Astrocyte of the spinal cord (primary cell): Measurements from ENCODE around the gene CHRND.

ENCODE experiments used
- DNase-seq: peaks from one replicate; pipeline ENCODE4 v3.0.0; 2011; ENCODE audit warnings: low read depth, low spot score
- H3K4me3 ChIP-seq: 2 replicates; pipeline ENCODE4 v1.5.1; 2011; ENCODE audit warnings: low read depth, mild to moderate bottlenecking, low read length, moderate library complexity
- in situ Hi-C: cut with HindIII; loops from 2 replicates; pipeline ENCODE4 v1.10.0; 2017; ENCODE audit warnings: low sequenced_read_pairs
- TF ChIP-seq, protein P1 (sequence below): IDR thresholded peaks from 2 replicates; pipeline ENCODE4 v1.5.1; 2012; ENCODE audit warnings: low read depth, mild to moderate bottlenecking, low read length, inconsistent platforms

Gene CHRND

DNA sequence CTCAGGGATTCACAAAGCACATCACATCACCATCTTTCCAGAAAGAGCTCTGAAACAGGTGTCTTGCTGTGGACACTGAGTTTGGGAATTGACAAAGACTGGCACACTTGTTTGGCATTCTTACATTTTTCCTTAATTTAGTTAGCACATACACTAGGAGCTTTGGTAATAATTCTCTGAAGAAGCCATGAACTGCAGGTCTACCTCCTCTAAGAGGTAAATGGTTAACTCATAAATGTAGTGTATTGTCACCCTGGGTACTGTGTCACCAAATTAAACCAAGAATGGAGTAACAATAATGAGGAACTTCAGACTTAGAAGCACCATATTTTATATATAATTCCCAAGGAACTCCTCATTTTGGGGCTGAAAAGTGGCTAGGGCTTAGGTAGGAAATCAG is 47.1 kb downstream of the CHRND start:
- no peak overlapping the region for H3K4me3 ChIP-seq
- in situ Hi-C loops, result no loop called here
- DNase-seq, result no peak
- TF ChIP-seq, protein P1, sequence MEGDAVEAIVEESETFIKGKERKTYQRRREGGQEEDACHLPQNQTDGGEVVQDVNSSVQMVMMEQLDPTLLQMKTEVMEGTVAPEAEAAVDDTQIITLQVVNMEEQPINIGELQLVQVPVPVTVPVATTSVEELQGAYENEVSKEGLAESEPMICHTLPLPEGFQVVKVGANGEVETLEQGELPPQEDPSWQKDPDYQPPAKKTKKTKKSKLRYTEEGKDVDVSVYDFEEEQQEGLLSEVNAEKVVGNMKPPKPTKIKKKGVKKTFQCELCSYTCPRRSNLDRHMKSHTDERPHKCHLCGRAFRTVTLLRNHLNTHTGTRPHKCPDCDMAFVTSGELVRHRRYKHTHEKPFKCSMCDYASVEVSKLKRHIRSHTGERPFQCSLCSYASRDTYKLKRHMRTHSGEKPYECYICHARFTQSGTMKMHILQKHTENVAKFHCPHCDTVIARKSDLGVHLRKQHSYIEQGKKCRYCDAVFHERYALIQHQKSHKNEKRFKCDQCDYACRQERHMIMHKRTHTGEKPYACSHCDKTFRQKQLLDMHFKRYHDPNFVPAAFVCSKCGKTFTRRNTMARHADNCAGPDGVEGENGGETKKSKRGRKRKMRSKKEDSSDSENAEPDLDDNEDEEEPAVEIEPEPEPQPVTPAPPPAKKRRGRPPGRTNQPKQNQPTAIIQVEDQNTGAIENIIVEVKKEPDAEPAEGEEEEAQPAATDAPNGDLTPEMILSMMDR, result no peak

DNA sequence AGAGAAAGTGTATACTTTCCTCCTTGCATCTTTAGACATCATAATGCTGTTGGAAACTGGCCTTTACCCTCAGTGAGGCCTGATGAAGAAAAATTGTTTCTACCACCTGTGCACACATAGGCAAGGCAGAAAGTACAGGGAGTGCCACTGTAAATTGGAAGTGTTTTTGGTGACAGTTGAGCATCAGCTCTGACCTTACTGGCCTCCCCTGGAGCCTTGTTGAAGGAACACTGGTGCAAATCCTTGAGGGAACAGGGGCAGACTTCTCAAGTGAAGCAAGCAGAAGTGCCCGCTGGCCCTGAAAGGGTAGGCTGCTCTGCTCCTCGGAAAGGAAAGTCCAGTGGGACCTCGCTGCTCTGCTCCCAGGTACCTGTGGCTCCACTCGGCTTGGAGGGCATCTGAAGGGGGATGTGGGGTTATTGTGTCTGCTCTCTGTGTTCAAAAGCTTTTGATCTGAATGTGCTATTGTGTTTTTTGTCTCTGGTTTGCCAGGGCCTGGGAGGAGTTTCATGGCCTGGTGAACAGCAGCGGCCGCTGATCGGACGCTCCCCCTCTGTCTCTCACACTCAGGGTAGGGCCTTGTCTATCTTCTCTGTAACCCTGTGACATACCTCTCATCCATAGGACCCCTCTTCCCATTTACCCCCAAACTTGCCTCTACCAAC is 47.9 kb downstream of the CHRND start:
- no peak for DNase-seq
- TF ChIP-seq, protein P1, result no peak
- in situ Hi-C loops, result no loop called here
- no peak overlapping the region for H3K4me3 ChIP-seq

DNA sequence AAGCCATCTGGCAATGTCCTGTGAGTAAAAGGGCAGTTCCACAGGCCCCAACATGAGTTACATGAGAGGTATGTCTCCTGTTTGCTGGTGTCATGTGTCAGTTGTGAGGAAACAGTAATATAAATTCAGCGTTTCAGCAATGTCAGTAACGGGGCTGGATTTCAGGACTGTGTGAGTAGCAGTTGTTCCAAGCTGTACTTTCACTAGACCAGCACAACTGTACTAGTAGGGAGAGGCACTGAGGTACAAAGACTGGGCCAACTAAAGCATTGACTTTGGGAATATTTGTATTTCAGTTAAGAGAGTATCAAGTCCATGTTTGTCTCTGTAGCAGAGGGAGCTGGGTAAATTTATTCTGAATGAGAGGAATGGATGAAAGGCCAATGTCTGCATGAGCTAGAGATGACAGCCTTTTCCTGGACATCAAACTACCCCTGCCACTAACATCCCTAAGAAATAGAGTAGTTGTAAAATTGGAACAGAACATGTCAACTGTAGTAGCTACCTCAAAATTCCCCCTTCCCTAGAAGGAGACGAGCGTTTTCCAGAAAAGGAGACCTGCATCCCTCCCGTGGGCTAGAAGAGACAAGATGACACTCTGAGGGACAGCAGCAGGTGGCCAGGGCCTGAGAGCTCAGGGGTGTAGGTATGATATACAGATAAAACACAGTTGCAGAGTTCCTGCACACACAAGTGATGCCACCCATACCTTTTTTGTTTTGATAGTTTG is 48.9 kb downstream of the CHRND start:
- H3K4me3 ChIP-seq, result no peak overlapping the region
- DNase-seq, result peak; percentile 12
- in situ Hi-C loops, result no loop called here
- TF ChIP-seq, protein P1, result no peak

DNA sequence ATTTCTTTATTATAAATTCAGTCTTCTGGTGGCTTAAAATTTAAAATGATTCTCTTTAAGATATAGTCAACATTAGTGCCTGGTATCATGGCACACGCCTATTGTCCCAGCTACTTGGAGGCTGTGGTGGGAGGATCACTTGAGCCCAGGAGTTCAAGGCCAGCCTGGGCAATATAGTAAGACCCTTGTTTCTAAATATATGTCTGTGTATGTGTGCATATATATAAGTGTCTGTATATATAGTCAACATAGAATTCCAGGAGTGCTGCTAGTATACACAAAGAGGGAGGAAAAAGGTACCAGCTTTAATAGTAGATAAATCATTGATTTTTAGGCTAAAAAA is 49.4 kb downstream of the CHRND start:
- no peak overlapping the region for H3K4me3 ChIP-seq
- in situ Hi-C loops, result no loop called here
- no peak for DNase-seq
- TF ChIP-seq, protein P1, result no peak

DNA sequence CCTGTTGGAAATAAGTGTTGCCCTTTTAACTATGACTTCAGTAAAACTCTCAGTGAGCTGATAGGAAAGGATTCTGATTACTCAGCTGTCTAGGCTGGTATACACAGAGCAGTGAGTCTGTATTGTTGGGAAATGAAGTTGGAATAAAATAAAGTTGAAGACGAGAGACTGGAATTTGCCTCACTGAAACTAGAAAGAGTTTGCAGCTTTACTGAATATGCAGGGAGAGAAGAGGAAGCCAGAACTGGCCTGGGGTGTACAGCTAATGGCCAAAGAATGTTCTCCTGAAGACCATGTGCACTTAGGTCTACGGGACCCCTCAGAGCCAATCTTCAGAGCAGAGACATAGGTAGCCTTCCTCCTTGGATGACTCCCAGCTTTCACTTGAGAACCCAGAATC is 51.0 kb downstream of the CHRND start:
- in situ Hi-C loops, result no loop called here
- no peak overlapping the region for H3K4me3 ChIP-seq
- TF ChIP-seq, protein P1, result no peak
- DNase-seq, result peak; percentile 59

DNA sequence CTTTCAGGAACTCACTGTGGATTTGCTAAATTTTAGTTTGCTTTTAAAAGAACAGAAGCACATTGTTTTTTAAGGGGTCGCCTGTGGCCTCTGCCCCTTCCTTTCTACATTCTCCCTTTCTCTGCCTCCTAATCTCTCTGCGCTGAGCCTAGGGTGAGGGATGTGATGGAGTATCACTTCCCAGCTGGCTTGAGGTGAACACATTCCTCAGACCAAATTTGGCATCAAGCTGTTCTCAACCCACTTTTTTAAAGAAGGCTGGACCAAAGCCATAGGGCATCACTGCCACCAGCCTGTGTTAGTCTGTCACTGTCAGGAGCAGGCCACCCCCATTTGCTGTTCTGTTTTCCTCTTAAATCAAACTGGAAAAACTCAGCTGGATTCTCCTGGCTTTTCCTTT is 51.9 kb downstream of the CHRND start:
- no peak overlapping the region for H3K4me3 ChIP-seq
- DNase-seq, result no peak
- TF ChIP-seq, protein P1, result no peak
- in situ Hi-C loops, result no loop called here
